Rectal smooth muscle tissue (tissue), 1 donor: ENCODE results near the gene MCIDAS.
A peak's percentile ranks its signal among the peaks of the same experiment; 100 is the strongest.

Source experiments
- H3K27ac ChIP-seq: one replicate; pipeline ENCODE4 v1.7.0; 2013; ENCODE audit warnings: low read depth, low read length, inconsistent platforms
- H3K27me3 ChIP-seq: one replicate; pipeline ENCODE4 v1.7.0; 2013; ENCODE audit warnings: low read length; ENCODE audit not compliant: control insufficient read depth, insufficient read depth
- H3K36me3 ChIP-seq: one replicate; pipeline ENCODE4 v1.7.0; 2013; ENCODE audit warnings: low read length; ENCODE audit not compliant: control insufficient read depth, insufficient read depth
- H3K4me1 ChIP-seq: one replicate; pipeline ENCODE4 v1.7.0; 2013; ENCODE audit warnings: low read length; ENCODE audit not compliant: control insufficient read depth, insufficient read depth
- H3K4me3 ChIP-seq: one replicate; pipeline ENCODE4 v1.7.0; 2013; ENCODE audit warnings: low read length
- H3K9ac ChIP-seq: one replicate; pipeline ENCODE4 v1.7.0; 2013; ENCODE audit warnings: low read length

Gene MCIDAS

GRCh38 chr5:55172051-55172899 lies 54.8 kb downstream of the MCIDAS start:
- Histone ChIP-seq H3K27me3 (peaks cover 17% of the 10 kb centered on the region), H3K4me3 (peak overlapping the region; percentile 74), H3K4me1 (peaks cover 2% of the 10 kb centered on the region), H3K9ac (no peak overlapping the region), H3K27ac (no peak overlapping the region), H3K36me3 (no peaks in the 10 kb centered on the region)

DNA sequence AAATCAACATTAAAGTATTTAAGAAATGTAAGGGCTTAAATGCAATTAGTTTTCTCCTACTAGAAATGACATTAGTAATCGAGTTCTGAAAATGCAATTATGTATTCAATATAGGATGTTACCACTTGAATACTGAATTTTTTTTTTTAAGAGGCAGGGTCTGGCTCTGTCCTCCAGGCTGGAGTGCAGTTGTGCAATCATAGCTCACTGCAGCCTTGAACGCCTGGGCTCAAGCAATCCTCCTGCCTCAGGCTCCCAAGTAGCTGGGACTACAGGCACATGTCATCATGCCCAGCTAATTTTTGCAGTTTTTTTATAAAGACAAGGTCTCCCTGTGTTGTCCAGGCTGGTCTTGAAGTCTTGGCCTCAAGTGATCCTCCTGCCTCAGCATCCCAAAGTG lies 55.6 kb downstream of the MCIDAS start:
- Histone ChIP-seq H3K36me3 (no peaks in the 10 kb centered on the region), H3K27ac (no peak overlapping the region), H3K27me3 (peaks cover 17% of the 10 kb centered on the region), H3K4me1 (peaks cover 2% of the 10 kb centered on the region), H3K4me3 (no peak overlapping the region), H3K9ac (no peak overlapping the region)
